A673 (cell line): Measurements from ENCODE around the gene CCDC120.

ENCODE experiments used
- EZH2 ChIP-seq: fragments of 200-600 bp; sonication (generic); IDR thresholded peaks from 2 replicates; pipeline ENCODE4 v1.6.1; 2017; ENCODE audit warnings: borderline replicate concordance, low read depth, mild to moderate bottlenecking, mixed read lengths, antibody characterized with exemption, low read length; ENCODE audit not compliant: poor library complexity, severe bottlenecking
- TF ChIP-seq, protein P1 (sequence below): fragments of 300-800, 200-600 bp; sonication (generic); conservative IDR thresholded peaks from 2 replicates; pipeline ENCODE4 v1.5.1; 2017; ENCODE audit warnings: low read depth, mild to moderate bottlenecking, antibody characterized with exemption, low read length, moderate library complexity, mixed read lengths

GRCh38 chrX:49106296-49106695 lies 47.5 kb downstream of the CCDC120 start:
- TF ChIP-seq, protein P1, sequence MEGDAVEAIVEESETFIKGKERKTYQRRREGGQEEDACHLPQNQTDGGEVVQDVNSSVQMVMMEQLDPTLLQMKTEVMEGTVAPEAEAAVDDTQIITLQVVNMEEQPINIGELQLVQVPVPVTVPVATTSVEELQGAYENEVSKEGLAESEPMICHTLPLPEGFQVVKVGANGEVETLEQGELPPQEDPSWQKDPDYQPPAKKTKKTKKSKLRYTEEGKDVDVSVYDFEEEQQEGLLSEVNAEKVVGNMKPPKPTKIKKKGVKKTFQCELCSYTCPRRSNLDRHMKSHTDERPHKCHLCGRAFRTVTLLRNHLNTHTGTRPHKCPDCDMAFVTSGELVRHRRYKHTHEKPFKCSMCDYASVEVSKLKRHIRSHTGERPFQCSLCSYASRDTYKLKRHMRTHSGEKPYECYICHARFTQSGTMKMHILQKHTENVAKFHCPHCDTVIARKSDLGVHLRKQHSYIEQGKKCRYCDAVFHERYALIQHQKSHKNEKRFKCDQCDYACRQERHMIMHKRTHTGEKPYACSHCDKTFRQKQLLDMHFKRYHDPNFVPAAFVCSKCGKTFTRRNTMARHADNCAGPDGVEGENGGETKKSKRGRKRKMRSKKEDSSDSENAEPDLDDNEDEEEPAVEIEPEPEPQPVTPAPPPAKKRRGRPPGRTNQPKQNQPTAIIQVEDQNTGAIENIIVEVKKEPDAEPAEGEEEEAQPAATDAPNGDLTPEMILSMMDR: no peak
- no peak for TF ChIP-seq EZH2
